Stimulated activated CD4-positive, alpha-beta T cell treated with anti-CD3 and anti-CD28 coated beads, Interleukin-4, amount 100 ng/mL, for 24 hours (primary cell): ENCODE results near the gene RBM47.
"Not testable (repeated sequence)": the region's sequence is repeated elsewhere in the genome, so short reads cannot be mapped to it uniquely, and the experiment has no call there.

Source experiments
- DNase-seq: peaks from one replicate; pipeline ENCODE4 v3.0.0-alpha.2; 2020

Gene RBM47

GRCh38 chr4:40481977-40482376, 147.7 kb downstream of the RBM47 start:
- DNase-seq: no peak

GRCh38 chr4:40480291-40480690, 149.4 kb downstream of the RBM47 start:
- DNase-seq: no peak

- no peak for DNase-seq
Measured at GRCh38 chr4:40479378-40479777, 150.3 kb downstream of the RBM47 start.

DNA sequence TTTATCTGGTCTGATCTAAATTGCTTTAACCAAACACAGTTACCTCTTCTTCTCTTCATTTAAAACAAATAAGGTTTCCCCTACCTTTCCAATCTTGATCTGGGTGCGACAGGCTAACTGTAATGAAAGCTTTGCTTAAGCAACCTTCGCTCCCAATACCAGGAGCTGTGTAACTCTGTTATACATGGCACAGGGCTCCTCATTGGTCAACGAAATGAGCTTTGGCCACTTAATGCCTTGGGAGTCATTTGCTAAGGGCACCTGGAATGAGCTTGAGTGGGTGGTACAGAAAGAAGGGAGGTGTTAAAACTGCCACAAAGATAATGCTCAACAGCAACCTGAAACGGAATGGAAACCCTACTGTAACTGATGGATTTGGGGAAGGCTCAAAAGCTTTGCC, 154.1 kb downstream of the RBM47 start:
- DNase-seq: no peak

DNA sequence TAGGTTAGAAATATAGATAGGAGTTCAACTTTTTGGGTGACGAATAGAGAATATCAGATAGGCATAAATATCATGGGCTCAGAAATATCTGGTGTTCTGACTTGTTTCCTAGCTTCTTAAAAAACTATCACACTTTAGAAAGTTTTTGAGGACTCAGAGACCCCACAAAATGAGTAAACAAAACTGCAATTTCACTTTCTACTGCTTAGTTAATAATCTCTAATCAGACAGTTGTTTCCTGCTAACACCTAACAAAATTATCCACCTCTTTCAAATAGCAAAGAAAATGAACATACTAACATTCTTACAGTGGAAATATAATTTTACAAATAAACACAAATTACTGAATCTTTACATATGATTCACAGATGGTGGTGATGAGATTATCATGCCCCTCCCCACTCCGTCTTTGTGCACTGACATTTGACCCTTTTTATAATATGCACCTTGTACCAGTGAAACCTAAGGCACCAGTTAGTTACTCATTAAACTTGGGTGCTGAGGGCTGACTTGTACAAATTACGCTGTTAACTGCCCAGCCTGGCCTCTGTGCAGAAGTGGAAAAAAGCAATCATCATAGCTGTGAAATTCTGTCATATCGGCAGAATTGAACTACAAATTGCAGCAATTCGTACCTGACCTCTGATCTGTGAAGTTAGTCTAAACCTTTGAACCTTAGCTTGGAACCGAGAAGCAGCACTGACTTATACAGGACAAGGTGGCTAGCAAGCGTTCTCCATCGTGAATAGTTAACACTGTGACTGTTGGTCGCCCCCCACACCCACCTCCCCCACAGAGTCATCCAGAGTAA, 155.9 kb downstream of the RBM47 start:
- no peak for DNase-seq

GRCh38 chr4:40471923-40472322, 157.7 kb downstream of the RBM47 start:
- no peak for DNase-seq

DNA sequence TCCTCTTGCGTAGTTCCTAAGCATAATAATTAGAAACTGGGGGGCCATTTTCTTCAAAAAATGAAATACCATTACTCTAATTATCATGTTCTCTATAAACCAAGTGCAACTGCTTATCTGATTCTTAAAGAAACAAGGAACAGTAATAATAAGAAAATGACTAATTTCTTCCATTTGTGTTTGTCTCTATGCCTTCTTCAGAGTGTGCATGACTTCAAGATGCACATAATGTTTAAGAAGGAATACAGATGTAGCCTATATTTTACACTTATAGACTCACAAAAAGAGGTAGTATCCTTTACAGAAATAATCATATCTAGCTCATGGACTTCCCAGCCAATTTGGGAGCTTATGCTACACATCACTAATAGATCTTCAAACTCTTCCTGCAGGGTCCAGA, 162.9 kb downstream of the RBM47 start:
- DNase-seq: no peak

- DNase-seq: no peak
Measured at GRCh38 chr4:40462326-40462725, 167.3 kb downstream of the RBM47 start.

GRCh38 chr4:40461879-40462278, 167.8 kb downstream of the RBM47 start:
- DNase-seq: no peak

DNA sequence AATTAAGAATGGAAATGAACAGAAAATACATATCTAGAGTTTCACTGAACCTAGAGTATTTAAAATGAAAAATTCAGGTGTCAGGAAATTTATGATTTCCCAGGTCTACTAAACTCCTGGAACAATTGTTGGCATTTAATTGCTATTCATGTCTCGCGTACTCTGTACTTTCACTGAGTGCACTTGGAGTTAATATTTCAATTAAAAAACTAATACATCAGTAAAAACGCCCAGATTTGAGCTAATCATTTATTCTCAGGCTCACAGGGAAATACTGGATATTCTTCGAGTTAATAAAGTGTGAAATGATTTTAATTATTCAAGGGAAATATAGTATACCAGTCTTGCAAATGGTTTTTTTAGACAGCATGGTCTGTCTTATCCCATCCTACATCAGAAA, 168.6 kb downstream of the RBM47 start:
- no peak for DNase-seq

- DNase-seq: no peak
Measured at GRCh38 chr4:40458683-40459082, 171.0 kb downstream of the RBM47 start.

GRCh38 chr4:40458109-40458508, 171.6 kb downstream of the RBM47 start:
- no peak for DNase-seq

DNA sequence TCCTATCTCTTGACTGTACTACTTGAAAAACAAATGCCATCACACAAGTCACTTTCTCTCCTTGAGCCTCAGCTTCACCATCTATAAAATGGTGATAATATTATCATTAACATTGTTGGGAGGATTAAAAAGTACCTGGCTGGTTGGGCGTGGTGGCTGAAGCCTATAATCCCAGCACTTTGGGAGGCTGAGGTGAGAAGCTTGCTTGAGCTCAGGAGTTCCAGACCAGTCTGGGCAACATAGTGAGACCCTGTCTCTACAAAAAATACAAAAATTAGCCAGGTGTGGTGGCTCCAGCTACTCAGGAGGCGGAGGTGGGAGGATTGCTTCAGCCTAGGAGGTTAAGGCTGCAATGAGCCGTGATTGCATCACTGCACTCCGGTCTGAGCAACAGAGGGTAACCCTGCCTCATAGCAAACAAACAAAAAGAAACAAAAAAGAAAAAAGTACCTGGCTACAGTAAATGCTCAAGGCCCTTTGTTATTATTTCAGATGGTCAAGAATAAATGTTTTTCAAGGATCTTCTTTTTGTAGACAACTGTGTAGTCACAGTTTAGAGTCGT, 174.2 kb downstream of the RBM47 start:
- no peak for DNase-seq

- no peak for DNase-seq
Measured at GRCh38 chr4:40454816-40455215, 174.8 kb downstream of the RBM47 start.

DNA sequence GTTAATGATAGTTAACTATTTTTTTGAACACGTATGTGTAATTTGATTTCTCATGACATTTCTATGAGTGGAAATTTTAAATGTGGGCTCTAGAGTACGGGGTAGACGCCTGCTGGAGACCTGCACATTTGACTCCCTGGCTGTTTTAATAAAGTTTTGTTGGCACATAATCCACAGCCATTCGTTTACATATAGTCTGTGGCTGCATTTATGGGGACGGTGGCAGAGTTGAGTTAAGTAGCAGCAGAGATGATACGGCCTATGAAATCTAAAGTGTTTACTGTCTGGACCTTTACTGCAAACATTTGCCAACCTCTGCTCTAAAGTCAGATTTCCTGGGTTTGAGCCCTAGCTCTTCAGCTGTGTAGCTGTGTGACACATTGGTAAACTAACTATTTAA, 175.8 kb downstream of the RBM47 start:
- DNase-seq: no peak

- DNase-seq: no peak
Measured at GRCh38 chr4:40448875-40449274, 180.8 kb downstream of the RBM47 start.

DNA sequence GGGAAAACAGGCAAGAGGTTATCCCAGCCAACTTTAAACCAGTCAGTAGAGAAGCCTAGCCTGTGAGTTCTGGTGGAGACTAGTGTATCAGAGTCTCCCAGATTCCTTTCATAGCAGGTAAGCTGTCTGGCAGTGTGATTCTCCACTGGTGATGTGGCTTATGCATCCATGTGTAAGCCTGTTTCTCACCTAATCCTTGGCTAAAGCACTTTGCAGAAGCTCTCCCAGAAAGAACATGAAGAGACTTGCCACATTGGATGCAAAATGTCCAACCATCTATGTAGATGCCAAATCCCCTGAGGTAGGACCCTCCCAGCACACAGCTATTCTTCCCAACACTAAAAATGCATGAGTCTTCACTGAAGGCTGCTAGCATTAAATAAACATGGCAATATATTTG, 182.8 kb downstream of the RBM47 start:
- no peak for DNase-seq

- DNase-seq: not testable (repeated sequence)
Measured at GRCh38 chr4:40446261-40446750, 183.4 kb downstream of the RBM47 start.

- no peak for DNase-seq
Measured at GRCh38 chr4:40445671-40446070, 184.0 kb downstream of the RBM47 start.

DNA sequence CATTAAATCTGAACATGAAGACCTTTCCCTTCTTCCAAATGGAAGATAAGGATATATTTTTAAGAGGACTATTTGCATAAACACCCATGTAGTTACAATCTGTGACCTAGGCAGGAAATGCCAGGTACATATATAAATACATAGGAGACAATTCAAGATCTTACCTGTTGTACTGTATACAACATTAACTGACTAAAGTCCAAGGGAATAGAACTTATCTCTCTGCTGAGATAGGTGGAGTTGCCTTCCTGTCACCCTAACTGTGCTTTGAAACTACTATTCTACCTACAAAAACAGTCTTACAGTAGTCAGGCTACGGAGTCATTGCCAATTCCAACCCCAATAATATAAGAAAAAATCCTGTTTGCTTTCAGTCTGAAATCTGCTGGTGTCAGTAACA, 188.2 kb downstream of the RBM47 start:
- no peak for DNase-seq

- DNase-seq: no peak
Measured at GRCh38 chr4:40439519-40439918, 190.1 kb downstream of the RBM47 start.

- no peak for DNase-seq
Measured at GRCh38 chr4:40438384-40439026, 191.2 kb downstream of the RBM47 start.

- no peak for DNase-seq
Measured at GRCh38 chr4:40437741-40438383, 191.8 kb downstream of the RBM47 start.

DNA sequence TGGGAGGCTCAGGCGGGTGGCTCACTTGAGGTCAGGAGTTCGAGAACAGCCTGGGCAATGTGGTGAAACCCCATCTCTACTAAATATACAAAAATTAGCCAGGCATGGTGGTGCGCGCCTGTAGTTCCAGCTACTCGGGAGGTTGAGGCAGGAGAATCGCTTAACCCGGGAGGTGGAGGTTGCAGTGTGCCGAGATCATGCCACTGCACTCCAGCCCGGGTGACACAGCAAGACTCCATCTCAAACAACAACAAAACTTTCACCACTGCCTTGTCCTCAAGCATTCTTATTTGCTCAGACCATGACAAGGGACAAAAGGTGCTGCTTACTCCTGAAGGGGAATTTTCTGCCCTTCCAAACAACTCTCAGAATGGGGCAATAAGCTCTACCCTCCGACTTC, 194.4 kb downstream of the RBM47 start:
- DNase-seq: not testable (repeated sequence)
